ENCODE results near the gene LRRN3.

LRRN3 gene

GRCh38 chr7:111162692-111163091, 71.8 kb downstream of the LRRN3 start:
- no peak for DNase-seq (ENCODE audit: low read depth in 1 of 2, low spot score in 1 of 2)

- no peak for DNase-seq (ENCODE audit: low read depth in 1 of 2, low spot score in 1 of 2)
These were observed 73.5 kb downstream of the LRRN3 start for GRCh38 chr7:111164442-111164841.

GRCh38 chr7:111168182-111168581, 77.3 kb downstream of the LRRN3 start:
- DNase-seq (ENCODE audit: low read depth in 1 of 2, low spot score in 1 of 2), result no peak

GRCh38 chr7:111172564-111173257, 81.8 kb downstream of the LRRN3 start:
- DNase-seq (ENCODE audit: low read depth in 1 of 2, low spot score in 1 of 2), result no peak

GRCh38 chr7:111173528-111173927, 82.6 kb downstream of the LRRN3 start:
- no peak for DNase-seq (ENCODE audit: low read depth in 1 of 2, low spot score in 1 of 2)

GRCh38 chr7:111173990-111174389, 83.1 kb downstream of the LRRN3 start:
- no peak for DNase-seq (ENCODE audit: low read depth in 1 of 2, low spot score in 1 of 2)

GRCh38 chr7:111174510-111174909, 83.6 kb downstream of the LRRN3 start:
- no peak for DNase-seq (ENCODE audit: low read depth in 1 of 2, low spot score in 1 of 2)
